Astrocyte of the cerebellum (primary cell): Measurements from ENCODE around the gene ZSCAN4.

ENCODE experiments used
- DNase-seq: peaks from one replicate; pipeline ENCODE4 v3.0.0-alpha.2; 2011; ENCODE audit warnings: low read depth
- H3K4me3 ChIP-seq: 2 replicates; pipeline ENCODE4 v1.5.1; 2011; ENCODE audit warnings: mild to moderate bottlenecking, low read depth, low read length, moderate library complexity
- CTCF ChIP-seq: IDR thresholded peaks from 2 replicates; pipeline ENCODE4 v1.5.1; 2012; ENCODE audit warnings: low read length, low read depth, moderate library complexity, mild to moderate bottlenecking; ENCODE audit errors: missing control alignments
- in situ Hi-C: cut with HindIII; loops from 2 replicates; pipeline ENCODE4 v1.10.0; 2017; ENCODE audit warnings: low sequenced_read_pairs

Gene ZSCAN4

DNA sequence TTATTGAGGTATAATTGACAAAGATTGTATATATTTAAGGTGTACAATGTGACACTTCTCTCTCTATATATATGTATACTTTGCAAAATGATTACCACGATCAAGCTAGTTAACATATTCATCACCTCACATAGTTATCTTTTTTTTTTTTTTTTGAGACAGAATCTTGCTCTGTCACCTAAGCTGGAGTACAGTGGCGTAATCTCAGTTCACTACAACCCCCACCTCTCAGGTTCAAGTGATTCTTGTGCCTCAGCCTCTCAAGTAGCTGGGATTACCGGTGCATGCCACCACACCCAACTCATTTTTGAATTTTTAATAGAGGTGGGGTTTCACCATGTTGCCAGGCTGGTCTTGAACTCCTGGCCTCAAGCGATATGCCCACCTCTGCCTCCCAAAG lies 3.7 kb downstream of the ZSCAN4 start:
- H3K4me3 ChIP-seq, result no peak overlapping the region
- DNase-seq, result no peak
- no peak for TF ChIP-seq CTCF
- in situ Hi-C loops, result no loop called here

DNA sequence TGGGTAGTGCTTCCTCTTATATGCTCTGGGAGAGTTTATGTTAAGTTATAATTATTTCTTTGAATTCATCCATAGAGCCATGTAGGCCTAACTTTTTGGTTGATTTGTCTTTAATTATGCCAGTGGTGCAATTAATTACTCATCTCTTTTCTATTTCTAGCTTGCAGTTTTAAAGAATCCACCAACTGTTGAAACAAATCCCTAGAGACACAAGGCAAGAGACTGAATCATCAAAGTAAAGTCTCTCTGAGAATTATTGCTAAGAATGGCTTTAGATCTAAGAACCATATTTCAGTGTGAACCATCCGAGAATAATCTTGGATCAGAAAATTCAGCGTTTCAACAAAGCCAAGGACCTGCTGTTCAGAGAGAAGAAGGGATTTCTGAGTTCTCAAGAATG lies 7.1 kb downstream of the ZSCAN4 start:
- no peak overlapping the region for H3K4me3 ChIP-seq
- in situ Hi-C loops, result loop anchor here (5.0 kb wide), 1 partner anchor 54 kb away; no protein-coding TSS in a partner anchor
- no peak for DNase-seq
- no peak for TF ChIP-seq CTCF

GRCh38 chr19:57682226-57682766 lies 13.6 kb downstream of the ZSCAN4 start:
- no peak for DNase-seq
- in situ Hi-C loops, result no loop called here
- TF ChIP-seq CTCF, result no peak

GRCh38 chr19:57686727-57687126 lies 18.0 kb downstream of the ZSCAN4 start:
- TF ChIP-seq CTCF, result no peak
- no peak overlapping the region for H3K4me3 ChIP-seq
- in situ Hi-C loops, result no loop called here
- DNase-seq, result no peak

More at GRCh38 chr19:57682226-57682766, 13.6 kb downstream of the ZSCAN4 start:
- peak overlapping the region; percentile 84 for H3K4me3 ChIP-seq

- in situ Hi-C loops, result no loop called here
- DNase-seq, result no peak
- H3K4me3 ChIP-seq, result no peak overlapping the region
- TF ChIP-seq CTCF, result no peak
Measured at GRCh38 chr19:57687363-57688010, 18.8 kb downstream of the ZSCAN4 start.

GRCh38 chr19:57688011-57688763 lies 19.5 kb downstream of the ZSCAN4 start:
- TF ChIP-seq CTCF, result no peak
- DNase-seq, result no peak
- in situ Hi-C loops, result no loop called here
- no peak overlapping the region for H3K4me3 ChIP-seq
